Pons (tissue), 1 donor: ENCODE measurements around the gene CR1.
A peak's percentile ranks its signal among the peaks of the same experiment; 100 is the strongest.
"Not testable (repeated sequence)": the region's sequence is repeated elsewhere in the genome, so short reads cannot be mapped to it uniquely, and the experiment has no call there.

Source experiments
- DNase-seq: peaks from one replicate; pipeline ENCODE4 v3.0.0-alpha.2; 2016; ENCODE audit warnings: low spot score

CR1 gene

GRCh38 chr1:207644852-207645634 is 149.1 kb downstream of the CR1 start, which contains the start of gene CR1L:
CR1L (plus strand) TSS chr1:207645133; CDS start chr1:207645234, 101 bp downstream.
- DNase-seq, result peak; percentile 73

- no peak for DNase-seq
Observed at GRCh38 chr1:207645635-207646081, 149.7 kb downstream of the CR1 start.

- no peak for DNase-seq
Observed at GRCh38 chr1:207646171-207646570, 150.2 kb downstream of the CR1 start.

GRCh38 chr1:207646944-207647579 is 151.1 kb downstream of the CR1 start:
- no peak for DNase-seq

GRCh38 chr1:207647671-207648333 is 151.8 kb downstream of the CR1 start:
- no peak for DNase-seq

- no peak for DNase-seq
Observed at GRCh38 chr1:207648334-207649209, 152.6 kb downstream of the CR1 start.

GRCh38 chr1:207649210-207649753 is 153.3 kb downstream of the CR1 start:
- no peak for DNase-seq

- no peak for DNase-seq
Observed at GRCh38 chr1:207649865-207650580, 154.1 kb downstream of the CR1 start.

- DNase-seq, result no peak
Observed at GRCh38 chr1:207651583-207651982, 155.6 kb downstream of the CR1 start.

GRCh38 chr1:207654320-207654719 is 158.4 kb downstream of the CR1 start:
- DNase-seq, result no peak

GRCh38 chr1:207658408-207658807 is 162.5 kb downstream of the CR1 start:
- no peak for DNase-seq

GRCh38 chr1:207658904-207659485 is 163.0 kb downstream of the CR1 start:
- DNase-seq, result no peak

- no peak for DNase-seq
Observed at GRCh38 chr1:207659545-207660153, 163.7 kb downstream of the CR1 start.

- not testable (repeated sequence) for DNase-seq
Observed at GRCh38 chr1:207661420-207661819, 165.5 kb downstream of the CR1 start.

- DNase-seq, result no peak
Observed at GRCh38 chr1:207666342-207666741, 170.4 kb downstream of the CR1 start.

GRCh38 chr1:207669528-207670009 is 173.6 kb downstream of the CR1 start:
- DNase-seq, result no peak

GRCh38 chr1:207670192-207670591 is 174.2 kb downstream of the CR1 start:
- no peak for DNase-seq

- no peak for DNase-seq
Observed at GRCh38 chr1:207670997-207671396, 175.0 kb downstream of the CR1 start.

- peak; percentile 72 for DNase-seq
Observed at GRCh38 chr1:207672522-207673130, 176.7 kb downstream of the CR1 start.
